Endodermal cell (in vitro differentiated cells): Measurements from ENCODE around the gene DGKH. TPM values are rescaled to one million over a fixed set of nuclear protein-coding genes. Genes with fewer than 3 reads are reported as not detected.

Source experiments
- DNase-seq: peaks from one replicate; pipeline ENCODE4 v3.0.0-alpha.2; 2017
- H3K27ac ChIP-seq: 2 replicates; pipeline ENCODE4 v1.5.1; 2013; ENCODE audit warnings: mild to moderate bottlenecking, low read depth, low read length, moderate library complexity
- H3K27me3 ChIP-seq: 2 replicates; pipeline ENCODE4 v1.6.1; 2013; ENCODE audit warnings: mild to moderate bottlenecking, low read length, moderate library complexity; ENCODE audit not compliant: insufficient read depth, control insufficient read depth, poor library complexity, severe bottlenecking
- H3K36me3 ChIP-seq: 2 replicates; pipeline ENCODE4 v1.7.0; 2013; ENCODE audit warnings: mild to moderate bottlenecking, low read length, moderate library complexity; ENCODE audit not compliant: control insufficient read depth, insufficient read depth
- H3K4me1 ChIP-seq: one replicate; pipeline ENCODE4 v1.7.0; 2013; ENCODE audit warnings: low read length; ENCODE audit not compliant: control insufficient read depth, insufficient read depth
- H3K4me3 ChIP-seq: 2 replicates; pipeline ENCODE4 v1.5.1; 2013; ENCODE audit warnings: mild to moderate bottlenecking, low read length, moderate library complexity
- H3K9ac ChIP-seq: 2 replicates; pipeline ENCODE4 v1.6.1; 2013; ENCODE audit warnings: mild to moderate bottlenecking, low read length, moderate library complexity; ENCODE audit not compliant: poor library complexity, severe bottlenecking; ENCODE audit errors: extremely low read depth
- H3K9me3 ChIP-seq: 2 replicates; pipeline ENCODE4 v1.6.1; 2013; ENCODE audit warnings: mild to moderate bottlenecking, low read length, moderate library complexity; ENCODE audit not compliant: control insufficient read depth
- H3K27ac Mint-ChIP-seq: 2 replicates; pipeline ENCODE4 v1.8.0; 2020; ENCODE audit warnings: mixed read lengths
- H3K27me3 Mint-ChIP-seq: 2 replicates; pipeline ENCODE4 v1.8.0; 2021; ENCODE audit warnings: mild to moderate bottlenecking, mixed read lengths; ENCODE audit not compliant: insufficient read depth
- H3K36me3 Mint-ChIP-seq: 2 replicates; pipeline ENCODE4 v1.8.0; 2020; ENCODE audit warnings: low read depth, mixed read lengths
- H3K4me1 Mint-ChIP-seq: 2 replicates; pipeline ENCODE4 v1.8.0; 2020; ENCODE audit warnings: mixed read lengths
- H3K4me3 Mint-ChIP-seq: 2 replicates; pipeline ENCODE4 v1.8.0; 2020; ENCODE audit warnings: mild to moderate bottlenecking, moderate library complexity, mixed read lengths
- H3K9me3 Mint-ChIP-seq: 2 replicates; pipeline ENCODE4 v1.8.0; 2020; ENCODE audit warnings: mild to moderate bottlenecking, mixed read lengths
- CTCF ChIP-seq: fragments of 200-600 bp; sonication (generic); conservative IDR thresholded peaks from 2 replicates; pipeline ENCODE4 v1.5.0; 2021; ENCODE audit warnings: antibody characterized with exemption, mild to moderate bottlenecking
- WGBS, 2 experiments: methylation state at CpG; one replicate each; pipeline versions ENCODE4 v1.1.5 to v1.1.7; 2013; ENCODE audit warnings: missing lambda C conversion rate in 2 of 2, mixed read lengths in 1 of 2; ENCODE audit not compliant: insufficient coverage in 1 of 2, insufficient read length in 1 of 2; 5-methylcytosine and 5-hydroxymethylcytosine counted together
- total RNA-seq, 2 donors: library from RNA; stranded (reverse); fragmentation: NEBNext Ultra II Directional in 1 of 2; extraction: Animal tissue kit (Norgen Biotek cat#: 25700) in 1 of 2; gene quantifications; 2 replicates in 1 of 2; 3 replicates in 1 of 2; pipeline ENCODE4 v1.2.1, GENCODE V29; 2021

The DGKH gene
- total RNA-seq, 2 donors from 2014 or later, result 7.1 to 11.5 TPM

- Mint-ChIP-seq H3K9me3 (no peaks in the 10 kb centered on the region), H3K36me3 (no peaks in the 10 kb centered on the region), H3K27me3 (no peaks in the 10 kb centered on the region), H3K27ac (no peak overlapping the region), H3K4me3 (no peak overlapping the region), H3K4me1 (peaks cover 10% of the 10 kb centered on the region)
- no peaks in the 10 kb centered on the region for H3K27me3 ChIP-seq
- no peak overlapping the region for H3K4me3 ChIP-seq
- no peak for DNase-seq
- H3K4me1 ChIP-seq, result no peaks in the 10 kb centered on the region
- no peak for TF ChIP-seq CTCF
- no peak overlapping the region for H3K27ac ChIP-seq
- no peak overlapping the region for H3K9ac ChIP-seq
- no peaks in the 10 kb centered on the region for H3K36me3 ChIP-seq
- no peaks in the 10 kb centered on the region for H3K9me3 ChIP-seq
These were observed 26.6 kb upstream of the DGKH start for GRCh38 chr13:42021851-42022250.

- H3K27me3 Mint-ChIP-seq, result no peaks in the 10 kb centered on the region
- no peak overlapping the region for H3K4me3 Mint-ChIP-seq
- no peak for TF ChIP-seq CTCF
- no peaks in the 10 kb centered on the region for H3K4me1 ChIP-seq
- no peaks in the 10 kb centered on the region for H3K9me3 Mint-ChIP-seq
- no peak for DNase-seq
- no peaks in the 10 kb centered on the region for H3K9me3 ChIP-seq
- no peak overlapping the region for H3K9ac ChIP-seq
- H3K4me3 ChIP-seq, result no peak overlapping the region
- H3K36me3 Mint-ChIP-seq, result no peaks in the 10 kb centered on the region
- WGBS, 2 experiments, result 92 to 93% methylated on average over 4 of the region's 4 CpGs
- peaks cover 5% of the 10 kb centered on the region for H3K4me1 Mint-ChIP-seq
- H3K36me3 ChIP-seq, result no peaks in the 10 kb centered on the region
- H3K27ac ChIP-seq, result no peak overlapping the region
- no peak overlapping the region for H3K27ac Mint-ChIP-seq
- H3K27me3 ChIP-seq, result no peaks in the 10 kb centered on the region
These were observed 26.1 kb upstream of the DGKH start for GRCh38 chr13:42022336-42022735.

GRCh38 chr13:42022796-42023493 lies 25.5 kb upstream of the DGKH start:
- no peak for TF ChIP-seq CTCF
- Histone ChIP-seq H3K4me1 (no peaks in the 10 kb centered on the region), H3K36me3 (no peaks in the 10 kb centered on the region), H3K27me3 (no peaks in the 10 kb centered on the region), H3K9me3 (no peaks in the 10 kb centered on the region), H3K27ac (no peak overlapping the region), H3K9ac (no peak overlapping the region), H3K4me3 (no peak overlapping the region)
- 71 to 86% methylated on average over 1 to 2 of the region's 2 CpGs for WGBS, 2 experiments
- Mint-ChIP-seq H3K9me3 (no peaks in the 10 kb centered on the region), H3K4me1 (no peaks in the 10 kb centered on the region), H3K4me3 (no peak overlapping the region), H3K27me3 (no peaks in the 10 kb centered on the region), H3K36me3 (no peaks in the 10 kb centered on the region), H3K27ac (no peak overlapping the region)
- DNase-seq, result no peak
